ENCODE data around the gene ELMO1. TPM values are rescaled to one million over a fixed set of nuclear protein-coding genes. Genes with fewer than 3 reads are reported as not detected.
A peak's percentile ranks its signal among the peaks of the same experiment; 100 is the strongest.

ELMO1 gene
- total RNA-seq, 1 donor from 2014 or later: 66.1 TPM

DNA sequence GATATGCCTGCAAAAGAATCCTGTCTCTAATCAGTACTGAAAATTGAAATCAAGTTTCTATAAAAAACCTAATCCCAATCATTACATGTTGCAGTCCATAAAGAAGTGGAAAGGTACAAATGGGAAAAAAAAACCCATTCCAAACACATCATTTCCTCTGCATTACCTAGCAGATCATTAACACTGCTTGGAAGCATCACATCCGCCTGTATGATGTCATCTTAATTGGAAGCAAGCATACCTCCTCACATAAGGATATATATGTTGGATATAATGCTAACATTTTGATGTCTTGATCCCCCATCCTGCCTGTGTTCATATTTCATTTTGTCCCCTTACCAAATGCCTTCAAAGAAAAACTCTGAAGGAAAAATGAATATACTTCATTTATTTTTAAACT lies 483.0 kb downstream of the ELMO1 start:
- Mint-ChIP-seq H3K4me1 (ENCODE audit: low read depth) (peaks cover 55% of the 10 kb centered on the region), H3K9me3 (ENCODE audit: low read depth) (peaks cover 8% of the 10 kb centered on the region), H3K27me3 (no peaks in the 10 kb centered on the region), H3K36me3 (ENCODE audit: insufficient read depth) (peaks cover 8% of the 10 kb centered on the region), H3K27ac (peak overlapping the region; percentile 84), H3K4me3 (ENCODE audit: low read depth) (no peak overlapping the region)
- DNase-seq (ENCODE audit: low spot score, unreplicated experiment): no peak
- TF ChIP-seq, protein P1, sequence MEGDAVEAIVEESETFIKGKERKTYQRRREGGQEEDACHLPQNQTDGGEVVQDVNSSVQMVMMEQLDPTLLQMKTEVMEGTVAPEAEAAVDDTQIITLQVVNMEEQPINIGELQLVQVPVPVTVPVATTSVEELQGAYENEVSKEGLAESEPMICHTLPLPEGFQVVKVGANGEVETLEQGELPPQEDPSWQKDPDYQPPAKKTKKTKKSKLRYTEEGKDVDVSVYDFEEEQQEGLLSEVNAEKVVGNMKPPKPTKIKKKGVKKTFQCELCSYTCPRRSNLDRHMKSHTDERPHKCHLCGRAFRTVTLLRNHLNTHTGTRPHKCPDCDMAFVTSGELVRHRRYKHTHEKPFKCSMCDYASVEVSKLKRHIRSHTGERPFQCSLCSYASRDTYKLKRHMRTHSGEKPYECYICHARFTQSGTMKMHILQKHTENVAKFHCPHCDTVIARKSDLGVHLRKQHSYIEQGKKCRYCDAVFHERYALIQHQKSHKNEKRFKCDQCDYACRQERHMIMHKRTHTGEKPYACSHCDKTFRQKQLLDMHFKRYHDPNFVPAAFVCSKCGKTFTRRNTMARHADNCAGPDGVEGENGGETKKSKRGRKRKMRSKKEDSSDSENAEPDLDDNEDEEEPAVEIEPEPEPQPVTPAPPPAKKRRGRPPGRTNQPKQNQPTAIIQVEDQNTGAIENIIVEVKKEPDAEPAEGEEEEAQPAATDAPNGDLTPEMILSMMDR (IDR thresholded peaks at IDR 0.05; ENCODE audit: unreplicated experiment): no peak

DNA sequence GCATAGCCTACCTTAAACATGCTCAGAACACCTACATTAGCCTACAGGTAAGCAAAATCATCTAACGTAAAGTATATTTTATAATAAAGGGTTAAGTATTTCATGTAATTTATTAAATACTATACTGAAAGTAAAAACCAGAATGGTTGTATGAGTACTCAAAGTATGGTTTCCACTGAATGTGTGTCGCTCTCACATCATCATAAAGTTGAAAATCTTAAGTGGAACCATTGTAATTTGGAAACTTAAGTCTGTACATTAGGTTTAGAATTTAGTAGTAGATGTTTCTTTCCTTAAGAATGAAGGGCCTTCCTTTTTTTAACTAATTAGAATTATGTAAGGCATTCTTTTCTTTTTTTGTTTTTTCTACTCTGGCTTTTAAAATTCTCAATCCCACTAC lies 484.4 kb downstream of the ELMO1 start:
- Mint-ChIP-seq H3K27me3 (no peaks in the 10 kb centered on the region), H3K4me3 (ENCODE audit: low read depth) (no peak overlapping the region), H3K36me3 (ENCODE audit: insufficient read depth) (peaks cover 8% of the 10 kb centered on the region), H3K9me3 (ENCODE audit: low read depth) (peaks cover 8% of the 10 kb centered on the region), H3K4me1 (ENCODE audit: low read depth) (peaks cover 48% of the 10 kb centered on the region), H3K27ac (no peak overlapping the region)
- DNase-seq (ENCODE audit: low spot score, unreplicated experiment): no peak
- TF ChIP-seq, protein P1 (IDR thresholded peaks at IDR 0.05; ENCODE audit: unreplicated experiment): no peak

DNA sequence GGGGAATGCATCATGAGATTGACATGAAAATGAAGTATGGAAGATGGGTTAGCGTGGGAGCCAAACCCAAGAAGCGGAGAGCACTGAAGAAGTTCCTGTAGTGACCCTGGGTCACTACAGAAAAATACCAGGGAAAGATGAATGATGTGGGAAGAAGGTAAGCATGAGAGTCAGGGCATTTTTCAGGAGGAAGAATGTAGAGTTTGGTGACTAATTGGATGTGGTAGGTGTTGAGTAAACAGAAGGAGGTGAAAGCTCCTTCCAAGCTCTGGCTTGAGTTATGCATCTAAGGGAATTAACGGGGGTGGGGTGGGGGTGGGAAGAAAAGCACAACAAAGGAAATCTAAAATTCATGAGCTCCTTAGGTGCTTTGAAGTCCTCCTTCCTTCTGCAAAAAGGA lies 486.3 kb downstream of the ELMO1 start:
- Mint-ChIP-seq H3K4me1 (ENCODE audit: low read depth) (peaks cover 43% of the 10 kb centered on the region), H3K36me3 (ENCODE audit: insufficient read depth) (peaks cover 8% of the 10 kb centered on the region), H3K9me3 (ENCODE audit: low read depth) (peaks cover 8% of the 10 kb centered on the region), H3K27me3 (no peaks in the 10 kb centered on the region), H3K4me3 (ENCODE audit: low read depth) (no peak overlapping the region), H3K27ac (peak overlapping the region; percentile 65)
- TF ChIP-seq, protein P1 (IDR thresholded peaks at IDR 0.05; ENCODE audit: unreplicated experiment): no peak
- DNase-seq (ENCODE audit: low spot score, unreplicated experiment): no peak

DNA sequence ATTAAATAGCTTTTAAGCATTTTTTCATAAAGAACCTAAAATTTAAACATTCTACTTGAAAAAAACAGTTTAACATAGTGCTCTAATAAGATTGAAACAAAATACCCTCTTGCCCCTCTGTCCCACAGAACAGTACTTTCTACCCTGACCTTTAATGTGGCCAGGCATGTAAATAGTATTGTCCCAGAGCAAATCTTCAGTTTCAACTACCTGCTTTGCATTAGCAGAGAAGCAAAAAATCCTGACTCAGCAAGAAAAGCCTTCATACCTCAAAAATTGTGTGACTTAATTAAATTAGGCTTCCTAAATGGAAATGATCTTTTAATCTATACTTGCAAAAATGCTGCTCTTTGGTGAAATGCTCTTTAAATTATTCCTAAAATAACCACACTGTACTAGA lies 487.0 kb downstream of the ELMO1 start:
- Mint-ChIP-seq H3K9me3 (ENCODE audit: low read depth) (peaks cover 8% of the 10 kb centered on the region), H3K4me1 (ENCODE audit: low read depth) (peaks cover 40% of the 10 kb centered on the region), H3K27ac (no peak overlapping the region), H3K27me3 (no peaks in the 10 kb centered on the region), H3K36me3 (ENCODE audit: insufficient read depth) (peaks cover 8% of the 10 kb centered on the region), H3K4me3 (ENCODE audit: low read depth) (no peak overlapping the region)
- DNase-seq (ENCODE audit: low spot score, unreplicated experiment): no peak
- TF ChIP-seq, protein P1 (IDR thresholded peaks at IDR 0.05; ENCODE audit: unreplicated experiment): no peak

DNA sequence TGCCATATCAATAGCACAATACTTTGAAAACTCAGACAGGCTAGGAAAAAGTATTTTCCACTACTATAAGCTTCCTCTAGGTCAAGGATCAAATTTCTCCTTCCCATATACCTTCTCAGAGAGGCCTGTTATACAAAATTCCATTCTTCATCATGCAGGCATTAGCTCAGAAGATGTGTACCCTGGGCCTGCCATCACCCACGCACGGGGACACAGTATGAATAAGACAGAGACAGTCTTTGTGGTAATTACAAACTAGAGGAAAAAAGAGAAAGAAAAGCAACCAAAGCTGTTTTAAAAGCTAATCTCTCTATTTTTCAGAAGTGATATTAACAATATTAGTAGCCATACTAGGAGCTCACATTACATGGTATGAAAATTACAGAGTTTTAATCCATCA lies 487.6 kb downstream of the ELMO1 start:
- Mint-ChIP-seq H3K36me3 (ENCODE audit: insufficient read depth) (peaks cover 11% of the 10 kb centered on the region), H3K9me3 (ENCODE audit: low read depth) (peaks cover 8% of the 10 kb centered on the region), H3K27me3 (no peaks in the 10 kb centered on the region), H3K27ac (peak overlapping the region; percentile 18), H3K4me1 (ENCODE audit: low read depth) (peaks cover 34% of the 10 kb centered on the region), H3K4me3 (ENCODE audit: low read depth) (no peak overlapping the region)
- TF ChIP-seq, protein P1 (IDR thresholded peaks at IDR 0.05; ENCODE audit: unreplicated experiment): no peak
- DNase-seq (ENCODE audit: low spot score, unreplicated experiment): no peak
